Measurements from ENCODE around the gene NOTCH1.

The NOTCH1 gene

GRCh38 chr9:136506425-136506824 lies 39.4 kb downstream of the NOTCH1 start:
- Histone ChIP-seq H3K36me3 (ENCODE audit: insufficient read depth, low read length) (peaks cover 27% of the 10 kb centered on the region), H3K4me1 (ENCODE audit: control insufficient read depth, insufficient read depth, low read length) (no peaks in the 10 kb centered on the region), H3K9ac (ENCODE audit: low read depth, low read length) (no peak overlapping the region), H3K4me3 (ENCODE audit: low read length) (no peak overlapping the region), H3K9me3 (replicated peaks; ENCODE audit: low read length) (no peaks in the 10 kb centered on the region), H3K27me3 (ENCODE audit: control insufficient read depth, insufficient read depth, low read length) (no peaks in the 10 kb centered on the region), H3K4me2 (ENCODE audit: low read length) (no peak overlapping the region)

GRCh38 chr9:136505406-136506403 lies 40.1 kb downstream of the NOTCH1 start:
- H3K4me3 ChIP-seq (ENCODE audit: low read length): no peak overlapping the region
- H3K36me3 ChIP-seq (ENCODE audit: insufficient read depth, low read length): peaks cover 28% of the 10 kb centered on the region
- H3K9me3 ChIP-seq (replicated peaks; ENCODE audit: low read length): no peaks in the 10 kb centered on the region
- H3K4me2 ChIP-seq (ENCODE audit: low read length): no peak overlapping the region
- no peak overlapping the region for H3K9ac ChIP-seq (ENCODE audit: low read depth, low read length)
- H3K27me3 ChIP-seq (ENCODE audit: control insufficient read depth, insufficient read depth, low read length): no peaks in the 10 kb centered on the region
- H3K4me1 ChIP-seq (ENCODE audit: control insufficient read depth, insufficient read depth, low read length): no peaks in the 10 kb centered on the region

GRCh38 chr9:136504512-136505348 lies 41.1 kb downstream of the NOTCH1 start:
- no peaks in the 10 kb centered on the region for H3K9me3 ChIP-seq (replicated peaks; ENCODE audit: low read length)
- peaks cover 37% of the 10 kb centered on the region for H3K36me3 ChIP-seq (ENCODE audit: insufficient read depth, low read length)

GRCh38 chr9:136502940-136503550 lies 42.8 kb downstream of the NOTCH1 start:
- Histone ChIP-seq H3K27me3 (ENCODE audit: control insufficient read depth, insufficient read depth, low read length) (no peaks in the 10 kb centered on the region), H3K4me3 (ENCODE audit: low read length) (no peak overlapping the region), H3K9ac (ENCODE audit: low read depth, low read length) (no peak overlapping the region), H3K4me1 (ENCODE audit: control insufficient read depth, insufficient read depth, low read length) (no peaks in the 10 kb centered on the region), H3K4me2 (ENCODE audit: low read length) (no peak overlapping the region), H3K36me3 (ENCODE audit: insufficient read depth, low read length) (peaks cover 48% of the 10 kb centered on the region), H3K9me3 (replicated peaks; ENCODE audit: low read length) (no peaks in the 10 kb centered on the region)

More at GRCh38 chr9:136504512-136505348, 41.1 kb downstream of the NOTCH1 start:
- no peak overlapping the region for H3K4me3 ChIP-seq (ENCODE audit: low read length)
- H3K9ac ChIP-seq (ENCODE audit: low read depth, low read length): no peak overlapping the region
- H3K27me3 ChIP-seq (ENCODE audit: control insufficient read depth, insufficient read depth, low read length): no peaks in the 10 kb centered on the region
- no peaks in the 10 kb centered on the region for H3K4me1 ChIP-seq (ENCODE audit: control insufficient read depth, insufficient read depth, low read length)
- H3K4me2 ChIP-seq (ENCODE audit: low read length): no peak overlapping the region

DNA sequence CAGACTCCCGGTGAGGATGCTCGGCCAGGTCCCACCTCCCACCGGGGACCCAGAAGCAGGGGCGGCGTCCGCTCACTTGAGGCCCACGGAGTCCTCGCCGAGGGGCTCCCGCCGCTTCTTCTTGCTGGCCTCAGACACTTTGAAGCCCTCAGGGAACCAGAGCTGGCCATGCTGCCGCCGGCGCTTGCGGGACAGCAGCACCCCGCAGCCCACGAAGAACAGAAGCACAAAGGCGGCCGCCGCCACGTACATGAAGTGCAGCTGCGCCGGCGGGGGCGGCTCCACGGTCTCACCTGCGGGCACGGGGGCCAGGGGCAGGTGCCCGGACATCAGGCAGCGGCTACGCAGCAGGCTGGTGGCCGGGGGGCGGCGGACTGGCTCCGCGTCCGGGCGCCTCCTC lies 43.7 kb downstream of the NOTCH1 start:
- Histone ChIP-seq H3K9me3 (replicated peaks; ENCODE audit: low read length) (no peaks in the 10 kb centered on the region), H3K9ac (ENCODE audit: low read depth, low read length) (no peak overlapping the region), H3K27me3 (ENCODE audit: control insufficient read depth, insufficient read depth, low read length) (no peaks in the 10 kb centered on the region), H3K4me1 (ENCODE audit: control insufficient read depth, insufficient read depth, low read length) (no peaks in the 10 kb centered on the region), H3K4me2 (ENCODE audit: low read length) (no peak overlapping the region), H3K4me3 (ENCODE audit: low read length) (no peak overlapping the region), H3K36me3 (ENCODE audit: insufficient read depth, low read length) (peaks cover 41% of the 10 kb centered on the region)

DNA sequence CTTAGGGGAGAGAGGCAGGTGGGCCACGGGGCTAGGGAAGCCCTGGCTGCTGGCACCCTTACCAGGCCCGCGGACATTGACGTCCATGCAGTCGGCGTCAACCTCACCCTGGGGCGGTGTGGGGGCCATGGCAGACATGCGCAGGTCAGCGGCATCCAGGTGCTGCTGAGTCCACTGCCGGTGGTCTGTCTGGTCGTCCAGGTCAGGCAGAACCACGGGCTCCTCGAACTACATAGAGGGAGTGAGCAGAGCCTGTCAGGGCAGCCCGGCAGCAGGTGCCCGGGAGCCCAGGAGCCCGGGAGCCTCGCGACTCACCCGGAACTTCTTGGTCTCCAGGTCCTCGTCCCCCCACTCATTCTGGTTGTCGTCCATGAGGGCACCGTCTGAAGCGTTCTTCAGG lies 44.2 kb downstream of the NOTCH1 start:
- Histone ChIP-seq H3K4me1 (ENCODE audit: control insufficient read depth, insufficient read depth, low read length) (no peaks in the 10 kb centered on the region), H3K27me3 (ENCODE audit: control insufficient read depth, insufficient read depth, low read length) (no peaks in the 10 kb centered on the region), H3K4me2 (ENCODE audit: low read length) (no peak overlapping the region), H3K36me3 (ENCODE audit: insufficient read depth, low read length) (peaks cover 42% of the 10 kb centered on the region), H3K4me3 (ENCODE audit: low read length) (no peak overlapping the region), H3K9ac (ENCODE audit: low read depth, low read length) (no peak overlapping the region), H3K9me3 (replicated peaks; ENCODE audit: low read length) (no peaks in the 10 kb centered on the region)

- Histone ChIP-seq H3K27me3 (ENCODE audit: control insufficient read depth, insufficient read depth, low read length) (no peaks in the 10 kb centered on the region), H3K4me1 (ENCODE audit: control insufficient read depth, insufficient read depth, low read length) (no peaks in the 10 kb centered on the region), H3K4me3 (ENCODE audit: low read length) (no peak overlapping the region), H3K9ac (ENCODE audit: low read depth, low read length) (no peak overlapping the region), H3K4me2 (ENCODE audit: low read length) (no peak overlapping the region), H3K36me3 (ENCODE audit: insufficient read depth, low read length) (peaks cover 44% of the 10 kb centered on the region), H3K9me3 (replicated peaks; ENCODE audit: low read length) (no peaks in the 10 kb centered on the region)
Observed at GRCh38 chr9:136499935-136500910, 45.6 kb downstream of the NOTCH1 start.

GRCh38 chr9:136499071-136499934 lies 46.5 kb downstream of the NOTCH1 start:
- Histone ChIP-seq H3K4me3 (ENCODE audit: low read length) (no peak overlapping the region), H3K4me1 (ENCODE audit: control insufficient read depth, insufficient read depth, low read length) (no peaks in the 10 kb centered on the region), H3K9ac (ENCODE audit: low read depth, low read length) (no peak overlapping the region), H3K36me3 (ENCODE audit: insufficient read depth, low read length) (peaks cover 40% of the 10 kb centered on the region), H3K4me2 (ENCODE audit: low read length) (no peak overlapping the region), H3K9me3 (replicated peaks; ENCODE audit: low read length) (no peaks in the 10 kb centered on the region), H3K27me3 (ENCODE audit: control insufficient read depth, insufficient read depth, low read length) (no peaks in the 10 kb centered on the region)

- H3K9me3 ChIP-seq (replicated peaks; ENCODE audit: low read length): no peaks in the 10 kb centered on the region
- H3K36me3 ChIP-seq (ENCODE audit: insufficient read depth, low read length): peaks cover 40% of the 10 kb centered on the region
- no peaks in the 10 kb centered on the region for H3K4me1 ChIP-seq (ENCODE audit: control insufficient read depth, insufficient read depth, low read length)
- no peak overlapping the region for H3K4me3 ChIP-seq (ENCODE audit: low read length)
- H3K9ac ChIP-seq (ENCODE audit: low read depth, low read length): no peak overlapping the region
- no peak overlapping the region for H3K4me2 ChIP-seq (ENCODE audit: low read length)
- no peaks in the 10 kb centered on the region for H3K27me3 ChIP-seq (ENCODE audit: control insufficient read depth, insufficient read depth, low read length)
Observed at GRCh38 chr9:136497916-136498695, 47.7 kb downstream of the NOTCH1 start.
